ENCODE measurements around the gene TP53INP2.

TP53INP2 gene

GRCh38 chr20:34732523-34732922 is 28.4 kb downstream of the TP53INP2 start:
- no peak overlapping the region for H3K4me3 ChIP-seq (replicated peaks; ENCODE audit: low read depth, low read length)
- DNase-seq (ENCODE audit: extremely low read depth, low read depth), result no peak
- TF ChIP-seq CTCF (IDR thresholded peaks at IDR 0.05; ENCODE audit: low read depth, low read length, missing control alignments), result no peak

- no peak overlapping the region for H3K4me3 ChIP-seq (replicated peaks; ENCODE audit: low read depth, low read length)
- TF ChIP-seq CTCF (IDR thresholded peaks at IDR 0.05; ENCODE audit: low read depth, low read length, missing control alignments), result no peak
- no peak for DNase-seq (ENCODE audit: extremely low read depth, low read depth)
Observed at GRCh38 chr20:34736106-34736735, 32.1 kb downstream of the TP53INP2 start.

GRCh38 chr20:34743039-34743438 is 38.9 kb downstream of the TP53INP2 start:
- DNase-seq (ENCODE audit: extremely low read depth, low read depth), result no peak
- no peak for TF ChIP-seq CTCF (IDR thresholded peaks at IDR 0.05; ENCODE audit: low read depth, low read length, missing control alignments)
- H3K4me3 ChIP-seq (replicated peaks; ENCODE audit: low read depth, low read length), result no peak overlapping the region

- H3K4me3 ChIP-seq (replicated peaks; ENCODE audit: low read depth, low read length), result no peak overlapping the region
- no peak for TF ChIP-seq CTCF (IDR thresholded peaks at IDR 0.05; ENCODE audit: low read depth, low read length, missing control alignments)
- DNase-seq (ENCODE audit: extremely low read depth, low read depth), result no peak
Observed at GRCh38 chr20:34744340-34744739, 40.2 kb downstream of the TP53INP2 start.

- no peak overlapping the region for H3K4me3 ChIP-seq (replicated peaks; ENCODE audit: low read depth, low read length)
- DNase-seq (ENCODE audit: extremely low read depth, low read depth), result no peak
Observed at GRCh38 chr20:34744847-34745246, 40.7 kb downstream of the TP53INP2 start.

GRCh38 chr20:34746674-34747073 is 42.5 kb downstream of the TP53INP2 start:
- no peak for TF ChIP-seq CTCF (IDR thresholded peaks at IDR 0.05; ENCODE audit: low read depth, low read length, missing control alignments)
- H3K4me3 ChIP-seq (replicated peaks; ENCODE audit: low read depth, low read length), result no peak overlapping the region
- DNase-seq (ENCODE audit: extremely low read depth, low read depth), result no peak

More at GRCh38 chr20:34744847-34745246, 40.7 kb downstream of the TP53INP2 start:
- TF ChIP-seq CTCF (IDR thresholded peaks at IDR 0.05; ENCODE audit: low read depth, low read length, missing control alignments), result no peak

- DNase-seq (ENCODE audit: extremely low read depth, low read depth), result no peak
- H3K4me3 ChIP-seq (replicated peaks; ENCODE audit: low read depth, low read length), result no peak overlapping the region
- TF ChIP-seq CTCF (IDR thresholded peaks at IDR 0.05; ENCODE audit: low read depth, low read length, missing control alignments), result no peak
Observed at GRCh38 chr20:34747479-34747878, 43.3 kb downstream of the TP53INP2 start.

Measured in HFF-Myc (cell line).